Cardiac septum (tissue), 1 donor: ENCODE results near the gene GP2. TPM values are rescaled to one million over a fixed set of nuclear protein-coding genes. Genes with fewer than 3 reads are reported as not detected.

Source experiments
- DNase-seq: peaks from one replicate; pipeline ENCODE4 v3.0.0-alpha.2; 2020; ENCODE audit warnings: low spot score
- intact Hi-C: fragments of 100-400 bp; cut with DNase I; formaldehyde crosslinking; loops from one replicate; pipeline ENCODE4 v1.14.0; 2022
- total RNA-seq: library from RNA; stranded (reverse); fragmentation: NEBNext Ultra II Directional; extraction: Animal tissue kit (Norgen Biotek cat#: 25700); gene quantifications from one replicate; pipeline ENCODE4 v1.2.1, GENCODE V29; 2021
- donor health status: DM: no; HTN: no; CAD: no.

Gene GP2
- total RNA-seq, 1 donor from 2014 or later = not detected

GRCh38 chr16:20309786-20310185 lies 17.5 kb downstream of the GP2 start:
- no peak for DNase-seq
- intact Hi-C loops = no loop called here

GRCh38 chr16:20308801-20309590 lies 18.3 kb downstream of the GP2 start:
- DNase-seq = no peak
- intact Hi-C loops = no loop called here

- intact Hi-C loops = no loop called here
- no peak for DNase-seq
These were observed 19.0 kb downstream of the GP2 start for GRCh38 chr16:20308266-20308665.

- intact Hi-C loops = no loop called here
- DNase-seq = no peak
These were observed 19.5 kb downstream of the GP2 start for GRCh38 chr16:20307791-20308190.

GRCh38 chr16:20307240-20307671 lies 20.1 kb downstream of the GP2 start:
- intact Hi-C loops = no loop called here
- no peak for DNase-seq

- no peak for DNase-seq
- intact Hi-C loops = no loop called here
These were observed 20.9 kb downstream of the GP2 start for GRCh38 chr16:20306401-20306800.

- intact Hi-C loops = no loop called here
- no peak for DNase-seq
These were observed 24.3 kb downstream of the GP2 start for GRCh38 chr16:20303012-20303411.

- intact Hi-C loops = no loop called here
- DNase-seq = no peak
These were observed 24.9 kb downstream of the GP2 start for GRCh38 chr16:20302389-20302788.

- intact Hi-C loops = no loop called here
- DNase-seq = no peak
These were observed 25.5 kb downstream of the GP2 start for GRCh38 chr16:20301840-20302239.

GRCh38 chr16:20300312-20301097 lies 26.8 kb downstream of the GP2 start:
- intact Hi-C loops = no loop called here
- DNase-seq = no peak

- intact Hi-C loops = no loop called here
- no peak for DNase-seq
These were observed 28.9 kb downstream of the GP2 start for GRCh38 chr16:20298452-20298851.

- intact Hi-C loops = no loop called here
- DNase-seq = no peak
These were observed 35.8 kb downstream of the GP2 start for GRCh38 chr16:20291208-20292206.

- intact Hi-C loops = no loop called here
- no peak for DNase-seq
These were observed 37.7 kb downstream of the GP2 start for GRCh38 chr16:20289571-20289970.

- DNase-seq = no peak
- intact Hi-C loops = no loop called here
These were observed 41.3 kb downstream of the GP2 start for GRCh38 chr16:20285993-20286499.

GRCh38 chr16:20280259-20280658 lies 47.1 kb downstream of the GP2 start:
- intact Hi-C loops = no loop called here
- DNase-seq = no peak

- intact Hi-C loops = no loop called here
These were observed 55.4 kb downstream of the GP2 start for GRCh38 chr16:20271893-20272292.

GRCh38 chr16:20268409-20268808 lies 58.9 kb downstream of the GP2 start:
- intact Hi-C loops = no loop called here
- no peak for DNase-seq

More at GRCh38 chr16:20271893-20272292, 55.4 kb downstream of the GP2 start:
- DNase-seq = no peak

GRCh38 chr16:20265019-20265418 lies 62.3 kb downstream of the GP2 start:
- intact Hi-C loops = no loop called here
- no peak for DNase-seq

- DNase-seq = no peak
These were observed 64.0 kb downstream of the GP2 start for GRCh38 chr16:20263138-20263855.

More at GRCh38 chr16:20263138-20263855, 64.0 kb downstream of the GP2 start:
- intact Hi-C loops = no loop called here
